ENCODE results near the gene OR8B12.
"Not testable (repeated sequence)": the region's sequence is repeated elsewhere in the genome, so short reads cannot be mapped to it uniquely, and the experiment has no call there.

OR8B12 gene

GRCh38 chr11:124519850-124520549 is 23.5 kb downstream of the OR8B12 start:
- Histone ChIP-seq H3K27ac (ENCODE audit: low read length) (no peak overlapping the region), H3K36me3 (ENCODE audit: control insufficient read depth, low read depth, low read length) (no peaks in the 10 kb centered on the region), H3K4me3 (ENCODE audit: low read length) (no peak overlapping the region), H3K27me3 (ENCODE audit: control insufficient read depth, insufficient read depth, low read length) (no peaks in the 10 kb centered on the region), H3K9me3 (ENCODE audit: control insufficient read depth, low read depth, low read length) (no peaks in the 10 kb centered on the region), H3K4me1 (ENCODE audit: control insufficient read depth, low read depth, low read length) (no peaks in the 10 kb centered on the region), H3K9ac (ENCODE audit: low read length) (no peak overlapping the region)

DNA sequence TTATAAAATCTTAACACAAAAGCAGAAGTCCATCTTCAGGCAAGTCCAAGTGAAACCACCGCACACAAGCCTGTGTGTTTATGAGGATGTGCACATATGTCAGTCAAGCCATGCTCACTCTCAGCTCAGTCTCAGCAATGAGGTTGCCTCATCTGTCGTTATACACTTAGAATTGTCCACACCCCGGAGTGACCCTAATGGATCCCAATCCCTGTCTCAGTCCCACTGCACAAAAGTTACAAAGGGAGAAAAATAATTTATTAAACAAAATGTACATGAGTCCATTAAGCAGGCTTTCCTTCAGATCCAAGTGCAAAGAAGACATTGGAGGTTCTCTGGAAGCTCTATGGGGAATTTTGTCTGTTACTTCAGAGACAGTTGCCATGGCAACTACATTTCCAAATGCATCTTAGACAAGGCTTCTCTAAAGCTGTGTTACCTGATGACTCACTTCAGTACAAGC is 24.4 kb downstream of the OR8B12 start:
- H3K9ac ChIP-seq (ENCODE audit: low read length), result no peak overlapping the region
- no peaks in the 10 kb centered on the region for H3K9me3 ChIP-seq (ENCODE audit: control insufficient read depth, low read depth, low read length)
- H3K27me3 ChIP-seq (ENCODE audit: control insufficient read depth, insufficient read depth, low read length), result no peaks in the 10 kb centered on the region
- no peaks in the 10 kb centered on the region for H3K36me3 ChIP-seq (ENCODE audit: control insufficient read depth, low read depth, low read length)
- H3K4me3 ChIP-seq (ENCODE audit: low read length), result no peak overlapping the region
- H3K27ac ChIP-seq (ENCODE audit: low read length), result no peak overlapping the region
- H3K4me1 ChIP-seq (ENCODE audit: control insufficient read depth, low read depth, low read length), result no peaks in the 10 kb centered on the region

- Histone ChIP-seq H3K4me3 (ENCODE audit: low read length) (no peak overlapping the region), H3K27ac (ENCODE audit: low read length) (no peak overlapping the region), H3K9ac (ENCODE audit: low read length) (no peak overlapping the region), H3K36me3 (ENCODE audit: control insufficient read depth, low read depth, low read length) (no peaks in the 10 kb centered on the region), H3K4me1 (ENCODE audit: control insufficient read depth, low read depth, low read length) (no peaks in the 10 kb centered on the region), H3K27me3 (ENCODE audit: control insufficient read depth, insufficient read depth, low read length) (no peaks in the 10 kb centered on the region), H3K9me3 (ENCODE audit: control insufficient read depth, low read depth, low read length) (no peaks in the 10 kb centered on the region)
Measured at GRCh38 chr11:124517314-124517713, 26.1 kb downstream of the OR8B12 start.

- H3K4me1 ChIP-seq (ENCODE audit: control insufficient read depth, low read depth, low read length), result not testable (repeated sequence)
Measured at GRCh38 chr11:124514675-124515074, 28.8 kb downstream of the OR8B12 start.

GRCh38 chr11:124514131-124514530 is 29.3 kb downstream of the OR8B12 start:
- no peaks in the 10 kb centered on the region for H3K27me3 ChIP-seq (ENCODE audit: control insufficient read depth, insufficient read depth, low read length)
- no peaks in the 10 kb centered on the region for H3K9me3 ChIP-seq (ENCODE audit: control insufficient read depth, low read depth, low read length)
- no peak overlapping the region for H3K27ac ChIP-seq (ENCODE audit: low read length)
- H3K36me3 ChIP-seq (ENCODE audit: control insufficient read depth, low read depth, low read length), result no peaks in the 10 kb centered on the region
- no peaks in the 10 kb centered on the region for H3K4me1 ChIP-seq (ENCODE audit: control insufficient read depth, low read depth, low read length)
- no peak overlapping the region for H3K9ac ChIP-seq (ENCODE audit: low read length)
- no peak overlapping the region for H3K4me3 ChIP-seq (ENCODE audit: low read length)

More at GRCh38 chr11:124514675-124515074, 28.8 kb downstream of the OR8B12 start:
- not testable (repeated sequence) for H3K27ac ChIP-seq (ENCODE audit: low read length); H3K27me3 ChIP-seq (ENCODE audit: control insufficient read depth, insufficient read depth, low read length); H3K9ac ChIP-seq (ENCODE audit: low read length); H3K9me3 ChIP-seq (ENCODE audit: control insufficient read depth, low read depth, low read length); H3K36me3 ChIP-seq (ENCODE audit: control insufficient read depth, low read depth, low read length); H3K4me3 ChIP-seq (ENCODE audit: low read length)

DNA sequence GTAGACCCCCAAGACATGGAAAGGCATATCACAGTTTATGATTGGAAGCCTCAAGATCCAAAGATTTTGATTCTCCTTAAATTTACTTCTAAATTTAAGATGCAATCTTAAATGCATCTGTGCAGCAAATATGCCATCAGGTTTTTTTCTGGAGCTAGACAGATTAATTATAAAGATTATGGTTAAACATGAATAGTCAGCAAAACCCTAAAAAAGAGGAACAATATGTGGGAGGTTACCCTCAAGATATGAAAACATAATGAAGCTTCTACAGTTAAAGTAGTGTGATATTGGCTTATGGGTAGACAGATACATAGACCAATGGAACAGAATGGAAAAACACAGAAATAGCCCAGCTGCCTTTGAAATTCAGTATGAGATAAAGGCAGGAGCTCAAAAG is 31.7 kb downstream of the OR8B12 start:
- no peaks in the 10 kb centered on the region for H3K27me3 ChIP-seq (ENCODE audit: control insufficient read depth, insufficient read depth, low read length)
- H3K9ac ChIP-seq (ENCODE audit: low read length), result no peak overlapping the region
- no peak overlapping the region for H3K4me3 ChIP-seq (ENCODE audit: low read length)
- no peaks in the 10 kb centered on the region for H3K4me1 ChIP-seq (ENCODE audit: control insufficient read depth, low read depth, low read length)
- H3K27ac ChIP-seq (ENCODE audit: low read length), result no peak overlapping the region
- no peaks in the 10 kb centered on the region for H3K9me3 ChIP-seq (ENCODE audit: control insufficient read depth, low read depth, low read length)
- no peaks in the 10 kb centered on the region for H3K36me3 ChIP-seq (ENCODE audit: control insufficient read depth, low read depth, low read length)

GRCh38 chr11:124510279-124510678 is 33.2 kb downstream of the OR8B12 start:
- Histone ChIP-seq H3K36me3 (ENCODE audit: control insufficient read depth, low read depth, low read length) (no peaks in the 10 kb centered on the region), H3K27me3 (ENCODE audit: control insufficient read depth, insufficient read depth, low read length) (no peaks in the 10 kb centered on the region), H3K4me1 (ENCODE audit: control insufficient read depth, low read depth, low read length) (no peaks in the 10 kb centered on the region), H3K9me3 (ENCODE audit: control insufficient read depth, low read depth, low read length) (no peaks in the 10 kb centered on the region), H3K27ac (ENCODE audit: low read length) (no peak overlapping the region), H3K4me3 (ENCODE audit: low read length) (no peak overlapping the region), H3K9ac (ENCODE audit: low read length) (no peak overlapping the region)

GRCh38 chr11:124499711-124500110 is 43.7 kb downstream of the OR8B12 start:
- H3K4me1 ChIP-seq (ENCODE audit: control insufficient read depth, low read depth, low read length), result peaks cover 3% of the 10 kb centered on the region
- no peak overlapping the region for H3K27ac ChIP-seq (ENCODE audit: low read length)
- no peaks in the 10 kb centered on the region for H3K9me3 ChIP-seq (ENCODE audit: control insufficient read depth, low read depth, low read length)
- H3K4me3 ChIP-seq (ENCODE audit: low read length), result no peak overlapping the region
- no peaks in the 10 kb centered on the region for H3K36me3 ChIP-seq (ENCODE audit: control insufficient read depth, low read depth, low read length)
- H3K27me3 ChIP-seq (ENCODE audit: control insufficient read depth, insufficient read depth, low read length), result no peaks in the 10 kb centered on the region
- no peak overlapping the region for H3K9ac ChIP-seq (ENCODE audit: low read length)

DNA sequence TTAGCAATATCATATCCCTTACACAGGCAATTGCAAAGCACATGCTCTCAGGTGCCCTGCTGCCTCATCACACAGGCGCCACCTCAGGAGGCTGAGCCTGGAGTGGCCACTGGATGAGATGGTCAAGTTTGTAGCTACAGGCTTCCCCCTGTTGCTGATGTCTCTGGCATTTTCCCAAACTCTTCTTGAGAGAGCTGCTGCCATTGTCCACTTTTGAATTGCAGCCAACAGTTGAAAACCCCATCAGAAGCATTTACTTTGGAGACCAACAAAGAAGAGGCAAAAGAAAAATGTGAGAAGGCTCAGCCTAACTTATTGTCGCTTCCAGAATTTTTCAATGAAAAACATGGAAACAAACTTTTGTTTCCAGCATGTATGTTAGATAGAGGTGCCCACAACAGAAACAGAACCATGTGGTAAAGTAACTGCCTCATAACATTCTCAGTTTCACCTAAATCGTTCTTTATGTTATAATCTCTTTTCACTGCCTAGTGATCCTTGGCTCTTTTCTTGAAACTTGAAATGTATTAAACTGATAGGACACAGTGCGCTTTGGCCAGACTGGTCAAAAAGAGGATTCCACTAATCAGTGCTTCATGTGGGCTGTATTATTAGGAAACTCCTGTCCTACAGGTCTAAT is 50.3 kb downstream of the OR8B12 start:
- no peak overlapping the region for H3K27ac ChIP-seq (ENCODE audit: low read length)
- H3K4me3 ChIP-seq (ENCODE audit: low read length), result no peak overlapping the region
- no peaks in the 10 kb centered on the region for H3K36me3 ChIP-seq (ENCODE audit: control insufficient read depth, low read depth, low read length)
- H3K9me3 ChIP-seq (ENCODE audit: control insufficient read depth, low read depth, low read length), result no peaks in the 10 kb centered on the region
- H3K27me3 ChIP-seq (ENCODE audit: control insufficient read depth, insufficient read depth, low read length), result no peaks in the 10 kb centered on the region
- H3K9ac ChIP-seq (ENCODE audit: low read length), result no peak overlapping the region
- no peaks in the 10 kb centered on the region for H3K4me1 ChIP-seq (ENCODE audit: control insufficient read depth, low read depth, low read length)
